OCI-LY7 (cell line): ENCODE data around the gene ATXN1. TPM values are rescaled to one million over a fixed set of nuclear protein-coding genes. Genes with fewer than 3 reads are reported as not detected.
"Not testable (repeated sequence)": the region's sequence is repeated elsewhere in the genome, so short reads cannot be mapped to it uniquely, and the experiment has no call there.

Experiments
- BruUV-seq: library from RNA; stranded (reverse); fragments of 400-500 nt; replicated peaks from 2 replicates; lab custom pipeline; 2021; lab: Mats Ljungman, UMichigan
- CTCF ChIA-PET: fragments of 300-600 bp; sonication (Branson Sonifier 250); formaldehyde crosslinking; loops from one replicate; lab custom pipeline; 2022; ENCODE audit warnings: antibody characterized with exemption; ENCODE audit not compliant: unreplicated experiment; lab: Charles Lee
- POLR2A ChIA-PET: fragments of 300-600 bp; sonication (Branson Sonifier 250); formaldehyde crosslinking; loops from one replicate; lab custom pipeline; 2022; ENCODE audit warnings: antibody characterized with exemption; lab: Charles Lee
- DNase-seq: peaks from one replicate; pipeline ENCODE4 v3.0.0-alpha.2; 2015; ENCODE audit warnings: low spot score
- H2AFZ ChIP-seq: fragments of 200-600 bp; sonication (generic), shearing (Covaris generic); 2 replicates; pipeline ENCODE4 v1.6.1; 2014; ENCODE audit warnings: mild to moderate bottlenecking, antibody characterized with exemption, low read length, moderate library complexity
- H3K27ac ChIP-seq: fragments of 200-600 bp; sonication (generic); 2 replicates; pipeline ENCODE4 v1.5.1; 2014; ENCODE audit warnings: mixed run types, low read depth, mild to moderate bottlenecking, moderate library complexity, low read length, inconsistent platforms; ENCODE audit not compliant: poor library complexity, severe bottlenecking
- H3K36me3 ChIP-seq: fragments of 200-600 bp; sonication (generic); 2 replicates; pipeline ENCODE4 v1.6.1; 2014; ENCODE audit warnings: mild to moderate bottlenecking, antibody characterized with exemption, low read length, moderate library complexity, mixed read lengths; ENCODE audit not compliant: insufficient read depth
- H3K4me1 ChIP-seq: fragments of 200-600 bp; sonication (generic); 2 replicates; pipeline ENCODE4 v1.5.1; 2014; ENCODE audit warnings: mild to moderate bottlenecking, low read length; ENCODE audit not compliant: insufficient read depth, poor library complexity, severe bottlenecking
- H3K4me2 ChIP-seq: fragments of 200-600 bp; sonication (generic); 2 replicates; pipeline ENCODE4 v1.6.1; 2014; ENCODE audit warnings: mild to moderate bottlenecking, low read length
- H3K4me3 ChIP-seq: fragments of 200-600 bp; sonication (generic); 2 replicates; pipeline ENCODE4 v1.5.1; 2014; ENCODE audit warnings: mild to moderate bottlenecking, low read depth, low read length; ENCODE audit not compliant: poor library complexity, severe bottlenecking
- H3K79me2 ChIP-seq: fragments of 200-600 bp; sonication (generic); 2 replicates; pipeline ENCODE4 v1.6.1; 2016; ENCODE audit warnings: low read depth, mild to moderate bottlenecking, low read length, moderate library complexity, mixed read lengths; ENCODE audit not compliant: insufficient read depth
- H3K9me2 ChIP-seq: fragments of 200-600 bp; sonication (generic); 2 replicates; pipeline ENCODE4 v1.6.1; 2016; ENCODE audit warnings: mild to moderate bottlenecking, low read length, mixed read lengths; ENCODE audit not compliant: insufficient read depth
- H3K9me3 ChIP-seq: fragments of 200-600 bp; sonication (generic); 2 replicates; pipeline ENCODE4 v1.6.1; 2014; ENCODE audit warnings: mild to moderate bottlenecking, mixed run types, low read length, mixed read lengths
- H4K20me1 ChIP-seq: fragments of 200-600 bp; sonication (generic); 2 replicates; pipeline ENCODE4 v1.6.1; 2014; ENCODE audit warnings: mild to moderate bottlenecking, antibody characterized with exemption, low read length, moderate library complexity, mixed read lengths; ENCODE audit not compliant: insufficient read depth
- EZH2phosphoT487 ChIP-seq: fragments of 200-600 bp; sonication (generic); IDR thresholded peaks from 2 replicates; pipeline ENCODE4 v1.6.1; 2018; ENCODE audit warnings: low read depth, borderline replicate concordance, mild to moderate bottlenecking, mixed run types, antibody characterized with exemption, low read length, moderate library complexity, mixed read lengths
- intact Hi-C: fragments of 100-400 bp; cut with micrococcal nuclease; formaldehyde crosslinking; loops from one replicate; pipeline ENCODE4 v1.10.0; 2022; ENCODE audit not compliant: unreplicated experiment
- total RNA-seq, 2 experiments: library from RNA; depleted of rRNA in 1 of 2; stranded (reverse); fragments of >200 nt in 1 of 2; shearing (Covaris generic) in 1 of 2; gene quantifications; 2 replicates each; pipeline ENCODE4 v1.2.3, GENCODE V29; 2014 to 2022
- TF ChIP-seq, protein P1 (sequence below): fragments of 200-600 bp; sonication (generic); conservative IDR thresholded peaks from 2 replicates; pipeline ENCODE4 v1.5.1; 2014; ENCODE audit warnings: mild to moderate bottlenecking, antibody characterized with exemption, low read length, moderate library complexity, mixed read lengths

ATXN1 gene
- total RNA-seq, 2 experiments from 2014 or later = not detected

DNA sequence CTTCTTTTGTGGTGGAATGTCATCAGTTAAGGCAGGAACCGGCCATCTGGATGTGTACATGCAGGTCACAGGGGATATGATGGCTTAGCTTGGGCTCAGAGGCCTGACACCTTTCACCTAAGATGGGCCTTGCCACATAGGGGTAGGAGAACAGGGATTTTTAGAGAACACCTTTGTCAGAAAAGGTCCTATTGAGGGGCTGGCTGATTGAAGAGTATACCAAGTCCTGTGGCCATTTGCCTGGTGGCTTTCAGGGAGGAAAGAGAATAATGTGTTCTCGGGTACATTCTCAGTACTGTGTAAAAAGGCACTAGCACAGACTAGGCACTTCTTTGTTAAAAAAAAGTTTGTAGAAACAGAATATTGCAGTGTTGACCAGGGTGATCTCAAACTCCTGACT, 496.5 kb downstream of the ATXN1 start:
- Histone ChIP-seq H3K9me2 (no peaks in the 10 kb centered on the region), H3K27ac (no peak overlapping the region), H3K4me3 (no peak overlapping the region), H3K4me1 (no peaks in the 10 kb centered on the region), H2AFZ (no peak overlapping the region), H3K36me3 (no peaks in the 10 kb centered on the region), H3K79me2 (no peaks in the 10 kb centered on the region), H3K4me2 (no peak overlapping the region), H3K9me3 (no peaks in the 10 kb centered on the region), H4K20me1 (no peaks in the 10 kb centered on the region)
- TF ChIP-seq, protein P1, sequence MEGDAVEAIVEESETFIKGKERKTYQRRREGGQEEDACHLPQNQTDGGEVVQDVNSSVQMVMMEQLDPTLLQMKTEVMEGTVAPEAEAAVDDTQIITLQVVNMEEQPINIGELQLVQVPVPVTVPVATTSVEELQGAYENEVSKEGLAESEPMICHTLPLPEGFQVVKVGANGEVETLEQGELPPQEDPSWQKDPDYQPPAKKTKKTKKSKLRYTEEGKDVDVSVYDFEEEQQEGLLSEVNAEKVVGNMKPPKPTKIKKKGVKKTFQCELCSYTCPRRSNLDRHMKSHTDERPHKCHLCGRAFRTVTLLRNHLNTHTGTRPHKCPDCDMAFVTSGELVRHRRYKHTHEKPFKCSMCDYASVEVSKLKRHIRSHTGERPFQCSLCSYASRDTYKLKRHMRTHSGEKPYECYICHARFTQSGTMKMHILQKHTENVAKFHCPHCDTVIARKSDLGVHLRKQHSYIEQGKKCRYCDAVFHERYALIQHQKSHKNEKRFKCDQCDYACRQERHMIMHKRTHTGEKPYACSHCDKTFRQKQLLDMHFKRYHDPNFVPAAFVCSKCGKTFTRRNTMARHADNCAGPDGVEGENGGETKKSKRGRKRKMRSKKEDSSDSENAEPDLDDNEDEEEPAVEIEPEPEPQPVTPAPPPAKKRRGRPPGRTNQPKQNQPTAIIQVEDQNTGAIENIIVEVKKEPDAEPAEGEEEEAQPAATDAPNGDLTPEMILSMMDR = no peak
- TF ChIP-seq EZH2phosphoT487 = no peak
- intact Hi-C loops = no loop called here
- DNase-seq = no peak
- ChIA-PET CTCF (no interaction called here), POLR2A (no interaction called here)
- no TSS peak for BruUV-seq

DNA sequence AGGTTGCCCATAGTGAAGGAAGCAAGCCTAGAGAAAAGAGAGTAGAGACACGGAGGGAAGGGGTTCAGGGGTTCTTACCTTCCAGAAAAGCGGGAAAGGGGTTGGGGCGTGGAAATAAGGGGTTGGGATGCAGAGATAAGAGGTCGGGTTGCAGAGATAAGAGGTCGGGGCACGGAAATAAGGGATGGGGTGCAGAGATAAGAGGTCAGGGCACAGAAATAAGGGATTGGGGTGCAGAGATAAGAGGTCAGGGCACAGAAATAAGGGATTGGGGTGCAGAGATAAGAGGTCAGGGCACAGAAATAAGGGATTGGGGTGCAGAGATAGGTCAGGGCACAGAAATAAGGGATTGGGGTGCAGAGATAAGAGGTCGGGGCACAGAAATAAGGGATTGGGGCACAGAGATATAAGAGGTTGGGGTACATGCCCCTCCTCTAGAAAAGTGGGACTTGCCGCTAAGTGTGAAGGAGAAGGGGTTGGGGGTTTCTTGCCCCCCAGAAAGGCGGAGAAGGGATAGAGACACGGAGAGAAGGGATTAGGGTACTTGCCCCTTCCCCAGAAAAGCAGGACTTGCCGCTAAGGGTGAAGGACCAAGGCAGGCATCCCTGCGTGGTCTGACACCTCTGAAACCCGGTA, 497.7 kb downstream of the ATXN1 start:
- H3K36me3 ChIP-seq, H3K9me3 ChIP-seq, H3K4me1 ChIP-seq, intact Hi-C loops, CTCF ChIA-PET, H3K79me2 ChIP-seq, H3K4me2 ChIP-seq, DNase-seq, H3K9me2 ChIP-seq, H3K4me3 ChIP-seq, H2AFZ ChIP-seq, H3K27ac ChIP-seq, POLR2A ChIA-PET, BruUV-seq, H4K20me1 ChIP-seq: not testable (repeated sequence)

DNA sequence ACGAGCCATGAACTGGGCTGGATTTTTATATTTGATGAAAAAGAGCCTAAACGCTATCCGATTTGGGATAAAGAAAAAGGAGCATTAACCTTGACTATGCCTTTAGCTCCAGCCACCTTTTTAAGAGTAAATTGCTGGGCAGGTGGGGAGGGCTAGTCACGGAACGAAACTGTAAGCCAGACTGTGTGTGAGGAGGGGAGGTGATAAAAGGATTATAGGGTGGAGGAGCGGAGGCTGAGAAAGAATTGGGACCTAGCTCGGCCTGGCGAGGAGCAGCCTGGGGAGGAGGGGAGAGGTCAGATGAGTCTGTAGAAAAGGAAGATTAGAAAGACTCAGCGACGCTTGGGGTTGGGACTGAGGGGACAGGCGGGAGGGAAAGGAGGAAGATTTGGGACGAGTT, 498.5 kb downstream of the ATXN1 start:
- H3K4me3 ChIP-seq, H3K79me2 ChIP-seq, H2AFZ ChIP-seq, H3K36me3 ChIP-seq, POLR2A ChIA-PET, H3K9me2 ChIP-seq, CTCF ChIA-PET, H3K4me2 ChIP-seq, H4K20me1 ChIP-seq, H3K9me3 ChIP-seq, DNase-seq, H3K27ac ChIP-seq, H3K4me1 ChIP-seq, BruUV-seq, intact Hi-C loops: not testable (repeated sequence)

DNA sequence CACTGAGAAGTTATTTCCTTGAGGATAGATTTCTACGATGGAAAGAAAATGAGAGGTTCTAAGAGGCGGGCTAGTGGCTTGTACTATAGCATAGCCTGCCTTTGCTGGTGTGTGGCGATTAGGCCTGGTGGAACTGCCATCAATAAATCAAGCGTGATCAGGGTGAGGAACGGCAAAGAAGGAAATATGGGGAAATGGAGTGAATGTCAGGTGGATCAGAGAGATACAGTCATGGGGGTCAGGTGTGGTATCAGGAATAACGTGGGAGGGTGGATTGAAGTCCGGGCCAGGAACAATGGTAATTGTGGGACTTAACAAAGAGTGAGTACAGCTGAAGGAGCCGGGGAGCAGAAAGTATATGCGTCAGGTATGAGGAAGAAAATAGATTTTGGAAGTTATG, 500.7 kb downstream of the ATXN1 start:
- CTCF ChIA-PET, BruUV-seq: not testable (repeated sequence)

DNA sequence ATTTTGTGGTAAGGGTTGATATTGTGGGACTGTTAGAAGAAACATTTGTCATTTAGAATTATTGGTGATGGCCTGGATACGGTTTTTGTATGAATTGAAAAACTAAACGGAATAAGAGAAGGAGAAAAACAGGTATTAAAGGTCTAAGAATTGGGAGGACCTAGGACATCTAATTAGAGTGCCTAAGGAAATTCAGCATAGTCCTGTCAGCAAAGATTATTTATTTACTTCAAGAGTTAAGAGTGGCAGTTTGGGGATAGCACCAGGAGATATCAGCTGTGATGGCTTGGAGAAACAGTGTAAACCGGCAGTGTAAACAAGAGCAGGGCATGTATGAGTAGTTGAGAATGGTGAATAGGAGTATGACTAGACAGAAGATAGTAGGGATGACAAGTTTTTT, 501.7 kb downstream of the ATXN1 start:
- H3K9me2 ChIP-seq, H3K4me1 ChIP-seq, H3K4me2 ChIP-seq, H3K9me3 ChIP-seq, H3K79me2 ChIP-seq, intact Hi-C loops, H2AFZ ChIP-seq, BruUV-seq, DNase-seq, POLR2A ChIA-PET, H3K4me3 ChIP-seq, H4K20me1 ChIP-seq, H3K27ac ChIP-seq, CTCF ChIA-PET, H3K36me3 ChIP-seq: not testable (repeated sequence)

More for the DNA sequence above, 500.7 kb downstream of the ATXN1 start:
- H3K79me2 ChIP-seq, DNase-seq, H3K4me1 ChIP-seq, intact Hi-C loops, H3K4me2 ChIP-seq, H2AFZ ChIP-seq, H3K36me3 ChIP-seq, H3K9me3 ChIP-seq, H4K20me1 ChIP-seq, H3K4me3 ChIP-seq, POLR2A ChIA-PET, H3K9me2 ChIP-seq, H3K27ac ChIP-seq: not testable (repeated sequence)
